Measurements from ENCODE around the gene BAZ1B. TPM values are rescaled to one million over a fixed set of nuclear protein-coding genes. Genes with fewer than 3 reads are reported as not detected.
"Not testable (repeated sequence)": the region's sequence is repeated elsewhere in the genome, so short reads cannot be mapped to it uniquely, and the experiment has no call there.

The BAZ1B gene
- total and polyA plus RNA-seq, 8 donors: 51.7 to 84.8 (median 72.8) TPM

GRCh38 chr7:73489976-73490375 is 32.1 kb downstream of the BAZ1B start:
- Histone ChIP-seq H3K27me3 (no peaks in the 10 kb centered on the region), H3K4me3 (no peak overlapping the region), H3K4me1 (no peaks in the 10 kb centered on the region), H3K27ac (no peak overlapping the region), H3K9me3 (no peaks in the 10 kb centered on the region), H3K36me3 (peaks cover 0 to 100% of the 10 kb centered on the region in 2 donors)
- DNase-seq (no peak), ATAC-seq (no peak)
- TF ChIP-seq CTCF (IDR thresholded peaks at IDR 0.05): no peak
- intact Hi-C loops (cut with DNase I): no loop called here

GRCh38 chr7:73487486-73487885 is 34.6 kb downstream of the BAZ1B start:
- intact Hi-C loops (cut with DNase I): no loop called here
- no peak overlapping the region for H3K27ac ChIP-seq
- no peak overlapping the region for H3K4me3 ChIP-seq
- no peak for TF ChIP-seq CTCF (IDR thresholded peaks at IDR 0.05)
- H3K27me3 ChIP-seq: no peaks in the 10 kb centered on the region
- ATAC-seq: no peak
- H3K4me1 ChIP-seq: no peaks in the 10 kb centered on the region
- DNase-seq: no peak
- H3K36me3 ChIP-seq: peaks cover 0 to 100% of the 10 kb centered on the region in 2 donors
- H3K9me3 ChIP-seq: no peaks in the 10 kb centered on the region

GRCh38 chr7:73483171-73483570 is 38.9 kb downstream of the BAZ1B start:
- no peaks in the 10 kb centered on the region for H3K27me3 ChIP-seq
- H3K36me3 ChIP-seq: peaks cover 0 to 93% of the 10 kb centered on the region in 2 donors
- ATAC-seq (no peak), DNase-seq (no peak)
- no peak for TF ChIP-seq CTCF (IDR thresholded peaks at IDR 0.05)
- no peaks in the 10 kb centered on the region for H3K9me3 ChIP-seq
- H3K4me3 ChIP-seq: no peak overlapping the region
- intact Hi-C loops (cut with DNase I): no loop called here
- H3K27ac ChIP-seq: no peak overlapping the region
- no peaks in the 10 kb centered on the region for H3K4me1 ChIP-seq

GRCh38 chr7:73482746-73483145 is 39.3 kb downstream of the BAZ1B start:
- Histone ChIP-seq H3K9me3 (no peaks in the 10 kb centered on the region), H3K36me3 (peaks cover 0 to 93% of the 10 kb centered on the region in 2 donors), H3K27me3 (no peaks in the 10 kb centered on the region), H3K27ac (no peak overlapping the region), H3K4me1 (no peaks in the 10 kb centered on the region), H3K4me3 (no peak overlapping the region)
- intact Hi-C loops (cut with DNase I): no loop called here
- ATAC-seq (no peak), DNase-seq (no peak)
- no peak for TF ChIP-seq CTCF (IDR thresholded peaks at IDR 0.05)

GRCh38 chr7:73481521-73481920 is 40.6 kb downstream of the BAZ1B start:
- DNase-seq; intact Hi-C loops (cut with DNase I): not testable (repeated sequence)
- H3K36me3 ChIP-seq: peaks cover 0 to 93% of the 10 kb centered on the region in 2 donors

GRCh38 chr7:73478549-73478948 is 43.5 kb downstream of the BAZ1B start:
- Histone ChIP-seq H3K27ac (no peak overlapping the region), H3K27me3 (no peaks in the 10 kb centered on the region), H3K4me1 (no peaks in the 10 kb centered on the region), H3K4me3 (no peak overlapping the region), H3K9me3 (no peaks in the 10 kb centered on the region), H3K36me3 (peaks cover 0 to 93% of the 10 kb centered on the region in 2 donors)
- no peak for ATAC-seq
- DNase-seq: no peak
- no peak for TF ChIP-seq CTCF (IDR thresholded peaks at IDR 0.05)
- intact Hi-C loops (cut with DNase I): no loop called here

More at GRCh38 chr7:73481521-73481920, 40.6 kb downstream of the BAZ1B start:
- not testable (repeated sequence) for ATAC-seq, H3K27ac ChIP-seq, H3K4me3 ChIP-seq, H3K9me3 ChIP-seq, H3K27me3 ChIP-seq, H3K4me1 ChIP-seq

Measured in left lung (tissue), 10 donors.